Measurements from ENCODE around the gene ETV1. TPM values are rescaled to one million over a fixed set of nuclear protein-coding genes. Genes with fewer than 3 reads are reported as not detected.
A peak's percentile ranks its signal among the peaks of the same experiment; 100 is the strongest.

ETV1 gene
- total and polyA plus RNA-seq, 9 of the 15 experiments (the other 6 are each of a cell fraction or from before 2014, with no cell fraction given), result 7.2 to 27.4 (median 14.0) TPM

DNA sequence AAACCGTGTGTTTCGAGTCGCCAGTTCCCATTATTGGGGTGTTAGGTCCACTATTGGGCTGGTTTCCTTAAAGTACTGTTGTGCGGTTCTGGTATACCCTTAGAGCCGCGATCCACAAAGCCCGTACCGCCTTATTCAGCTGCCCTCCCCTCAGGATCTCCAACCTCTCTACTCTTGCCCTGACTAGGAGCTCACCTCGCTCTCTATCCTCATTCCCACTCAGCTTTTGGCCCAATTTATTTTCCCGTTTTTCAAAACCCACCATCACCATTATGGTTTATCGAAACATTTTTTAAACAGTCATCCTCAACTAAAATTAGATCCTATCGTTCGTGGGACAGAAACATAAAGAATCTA lies 461 bp upstream of the ETV1 start (continued):
- TF ChIP-seq, protein P1, sequence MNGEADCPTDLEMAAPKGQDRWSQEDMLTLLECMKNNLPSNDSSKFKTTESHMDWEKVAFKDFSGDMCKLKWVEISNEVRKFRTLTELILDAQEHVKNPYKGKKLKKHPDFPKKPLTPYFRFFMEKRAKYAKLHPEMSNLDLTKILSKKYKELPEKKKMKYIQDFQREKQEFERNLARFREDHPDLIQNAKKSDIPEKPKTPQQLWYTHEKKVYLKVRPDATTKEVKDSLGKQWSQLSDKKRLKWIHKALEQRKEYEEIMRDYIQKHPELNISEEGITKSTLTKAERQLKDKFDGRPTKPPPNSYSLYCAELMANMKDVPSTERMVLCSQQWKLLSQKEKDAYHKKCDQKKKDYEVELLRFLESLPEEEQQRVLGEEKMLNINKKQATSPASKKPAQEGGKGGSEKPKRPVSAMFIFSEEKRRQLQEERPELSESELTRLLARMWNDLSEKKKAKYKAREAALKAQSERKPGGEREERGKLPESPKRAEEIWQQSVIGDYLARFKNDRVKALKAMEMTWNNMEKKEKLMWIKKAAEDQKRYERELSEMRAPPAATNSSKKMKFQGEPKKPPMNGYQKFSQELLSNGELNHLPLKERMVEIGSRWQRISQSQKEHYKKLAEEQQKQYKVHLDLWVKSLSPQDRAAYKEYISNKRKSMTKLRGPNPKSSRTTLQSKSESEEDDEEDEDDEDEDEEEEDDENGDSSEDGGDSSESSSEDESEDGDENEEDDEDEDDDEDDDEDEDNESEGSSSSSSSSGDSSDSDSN (IDR thresholded peaks at IDR 0.05; ENCODE audit: borderline replicate concordance in 1 of 2, low read depth in 2 of 2, low read length in 2 of 2), result no peak
- TF ChIP-seq, protein P2, sequence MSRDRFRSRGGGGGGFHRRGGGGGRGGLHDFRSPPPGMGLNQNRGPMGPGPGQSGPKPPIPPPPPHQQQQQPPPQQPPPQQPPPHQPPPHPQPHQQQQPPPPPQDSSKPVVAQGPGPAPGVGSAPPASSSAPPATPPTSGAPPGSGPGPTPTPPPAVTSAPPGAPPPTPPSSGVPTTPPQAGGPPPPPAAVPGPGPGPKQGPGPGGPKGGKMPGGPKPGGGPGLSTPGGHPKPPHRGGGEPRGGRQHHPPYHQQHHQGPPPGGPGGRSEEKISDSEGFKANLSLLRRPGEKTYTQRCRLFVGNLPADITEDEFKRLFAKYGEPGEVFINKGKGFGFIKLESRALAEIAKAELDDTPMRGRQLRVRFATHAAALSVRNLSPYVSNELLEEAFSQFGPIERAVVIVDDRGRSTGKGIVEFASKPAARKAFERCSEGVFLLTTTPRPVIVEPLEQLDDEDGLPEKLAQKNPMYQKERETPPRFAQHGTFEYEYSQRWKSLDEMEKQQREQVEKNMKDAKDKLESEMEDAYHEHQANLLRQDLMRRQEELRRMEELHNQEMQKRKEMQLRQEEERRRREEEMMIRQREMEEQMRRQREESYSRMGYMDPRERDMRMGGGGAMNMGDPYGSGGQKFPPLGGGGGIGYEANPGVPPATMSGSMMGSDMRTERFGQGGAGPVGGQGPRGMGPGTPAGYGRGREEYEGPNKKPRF (IDR thresholded peaks at IDR 0.05; ENCODE audit: low read depth, low read length), result no peak
- TF ChIP-seq, protein P3, sequence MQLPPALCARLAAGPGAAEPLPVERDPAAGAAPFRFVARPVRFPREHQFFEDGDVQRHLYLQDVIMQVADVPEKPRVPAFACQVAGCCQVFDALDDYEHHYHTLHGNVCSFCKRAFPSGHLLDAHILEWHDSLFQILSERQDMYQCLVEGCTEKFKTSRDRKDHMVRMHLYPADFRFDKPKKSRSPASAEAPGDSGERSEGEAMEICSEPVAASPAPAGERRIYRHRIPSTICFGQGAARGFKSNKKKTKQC (CRISPR knock-in tag; IDR thresholded peaks at IDR 0.05), result 0 out of 2 replicates have a peak, but pooled peaks have one; percentile 37
- TF ChIP-seq SMC3 (conservative IDR thresholded peaks at IDR 0.05; ENCODE audit: insufficient read depth, low read depth, low read length), result no peak
- TF ChIP-seq, protein P4, sequence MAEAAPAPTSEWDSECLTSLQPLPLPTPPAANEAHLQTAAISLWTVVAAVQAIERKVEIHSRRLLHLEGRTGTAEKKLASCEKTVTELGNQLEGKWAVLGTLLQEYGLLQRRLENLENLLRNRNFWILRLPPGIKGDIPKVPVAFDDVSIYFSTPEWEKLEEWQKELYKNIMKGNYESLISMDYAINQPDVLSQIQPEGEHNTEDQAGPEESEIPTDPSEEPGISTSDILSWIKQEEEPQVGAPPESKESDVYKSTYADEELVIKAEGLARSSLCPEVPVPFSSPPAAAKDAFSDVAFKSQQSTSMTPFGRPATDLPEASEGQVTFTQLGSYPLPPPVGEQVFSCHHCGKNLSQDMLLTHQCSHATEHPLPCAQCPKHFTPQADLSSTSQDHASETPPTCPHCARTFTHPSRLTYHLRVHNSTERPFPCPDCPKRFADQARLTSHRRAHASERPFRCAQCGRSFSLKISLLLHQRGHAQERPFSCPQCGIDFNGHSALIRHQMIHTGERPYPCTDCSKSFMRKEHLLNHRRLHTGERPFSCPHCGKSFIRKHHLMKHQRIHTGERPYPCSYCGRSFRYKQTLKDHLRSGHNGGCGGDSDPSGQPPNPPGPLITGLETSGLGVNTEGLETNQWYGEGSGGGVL (CRISPR knock-in tag; IDR thresholded peaks at IDR 0.05), result no peak
- TF ChIP-seq, protein P5, sequence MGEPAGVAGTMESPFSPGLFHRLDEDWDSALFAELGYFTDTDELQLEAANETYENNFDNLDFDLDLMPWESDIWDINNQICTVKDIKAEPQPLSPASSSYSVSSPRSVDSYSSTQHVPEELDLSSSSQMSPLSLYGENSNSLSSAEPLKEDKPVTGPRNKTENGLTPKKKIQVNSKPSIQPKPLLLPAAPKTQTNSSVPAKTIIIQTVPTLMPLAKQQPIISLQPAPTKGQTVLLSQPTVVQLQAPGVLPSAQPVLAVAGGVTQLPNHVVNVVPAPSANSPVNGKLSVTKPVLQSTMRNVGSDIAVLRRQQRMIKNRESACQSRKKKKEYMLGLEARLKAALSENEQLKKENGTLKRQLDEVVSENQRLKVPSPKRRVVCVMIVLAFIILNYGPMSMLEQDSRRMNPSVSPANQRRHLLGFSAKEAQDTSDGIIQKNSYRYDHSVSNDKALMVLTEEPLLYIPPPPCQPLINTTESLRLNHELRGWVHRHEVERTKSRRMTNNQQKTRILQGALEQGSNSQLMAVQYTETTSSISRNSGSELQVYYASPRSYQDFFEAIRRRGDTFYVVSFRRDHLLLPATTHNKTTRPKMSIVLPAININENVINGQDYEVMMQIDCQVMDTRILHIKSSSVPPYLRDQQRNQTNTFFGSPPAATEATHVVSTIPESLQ (CRISPR knock-in tag; IDR thresholded peaks at IDR 0.05), result no peak
- TF ChIP-seq BCOR (IDR thresholded peaks at IDR 0.05), result no peak
- TF ChIP-seq SP1 (CRISPR knock-in tag; IDR thresholded peaks at IDR 0.05), result no peak
- TF ChIP-seq ETV6 (IDR thresholded peaks at IDR 0.05; ENCODE audit: borderline replicate concordance in 1 of 2, low read depth in 2 of 2, low read length in 1 of 2), result no peak
- no peak for TF ChIP-seq ETV6 (CRISPR knock-in tag; IDR thresholded peaks at IDR 0.05; ENCODE audit: borderline replicate concordance)
- TF ChIP-seq, protein P6, sequence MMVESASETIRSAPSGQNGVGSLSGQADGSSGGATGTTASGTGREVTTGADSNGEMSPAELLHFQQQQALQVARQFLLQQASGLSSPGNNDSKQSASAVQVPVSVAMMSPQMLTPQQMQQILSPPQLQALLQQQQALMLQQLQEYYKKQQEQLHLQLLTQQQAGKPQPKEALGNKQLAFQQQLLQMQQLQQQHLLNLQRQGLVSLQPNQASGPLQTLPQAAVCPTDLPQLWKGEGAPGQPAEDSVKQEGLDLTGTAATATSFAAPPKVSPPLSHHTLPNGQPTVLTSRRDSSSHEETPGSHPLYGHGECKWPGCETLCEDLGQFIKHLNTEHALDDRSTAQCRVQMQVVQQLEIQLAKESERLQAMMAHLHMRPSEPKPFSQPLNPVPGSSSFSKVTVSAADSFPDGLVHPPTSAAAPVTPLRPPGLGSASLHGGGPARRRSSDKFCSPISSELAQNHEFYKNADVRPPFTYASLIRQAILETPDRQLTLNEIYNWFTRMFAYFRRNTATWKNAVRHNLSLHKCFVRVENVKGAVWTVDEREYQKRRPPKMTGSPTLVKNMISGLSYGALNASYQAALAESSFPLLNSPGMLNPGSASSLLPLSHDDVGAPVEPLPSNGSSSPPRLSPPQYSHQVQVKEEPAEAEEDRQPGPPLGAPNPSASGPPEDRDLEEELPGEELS (CRISPR knock-in tag; IDR thresholded peaks at IDR 0.05; ENCODE audit: borderline replicate concordance), result 0 out of 2 replicates have a peak, but pooled peaks have one; percentile 17
- no peak for TF ChIP-seq ZNF184 (CRISPR knock-in tag; IDR thresholded peaks at IDR 0.05)
- no peak for TF ChIP-seq PHF8 (IDR thresholded peaks at IDR 0.05; ENCODE audit: borderline replicate concordance, low read length)
- TF ChIP-seq ZNF134 (CRISPR knock-in tag; conservative IDR thresholded peaks at IDR 0.05), result no peak
- no peak for TF ChIP-seq RFX1 (IDR thresholded peaks at IDR 0.05)
- no peak for TF ChIP-seq GABPB2 (CRISPR knock-in tag; conservative IDR thresholded peaks at IDR 0.05)
- TF ChIP-seq NFIX (CRISPR knock-in tag; IDR thresholded peaks at IDR 0.05; ENCODE audit: low read depth), result no peak
